Ovary (tissue), 9 donors: ENCODE data around the gene PMEPA1. TPM values are rescaled to one million over a fixed set of nuclear protein-coding genes. Genes with fewer than 3 reads are reported as not detected.

Source experiments
- DNase-seq, 5 donors: peaks; one replicate each; pipeline ENCODE4 v3.0.0-alpha.2; 2019 to 2020
- H3K27ac ChIP-seq, 2 donors: fragments of 200-600 bp; one replicate each; pipeline versions ENCODE4 v1.5.1 to v1.8.0; 2019 to 2022
- H3K27me3 ChIP-seq: fragments of 200-600 bp; one replicate; pipeline ENCODE4 v1.8.0; 2022
- H3K36me3 ChIP-seq: fragments of 200-600 bp; sonication (generic); one replicate; pipeline ENCODE4 v1.5.1; 2019
- H3K4me1 ChIP-seq: one replicate; pipeline ENCODE4 v1.8.1; 2013; ENCODE audit warnings: mild to moderate bottlenecking, moderate library complexity; ENCODE audit not compliant: insufficient read depth
- H3K4me3 ChIP-seq: fragments of 200-600 bp; sonication (generic); one replicate; pipeline ENCODE4 v1.5.1; 2017
- H3K9me3 ChIP-seq, 2 donors: fragments of 200-600 bp in 1 of 2; sonication (generic) in 1 of 2; one replicate each; pipeline versions ENCODE4 v1.5.1 to v1.8.1; 2013 to 2019; ENCODE audit warnings: mild to moderate bottlenecking in 1 of 2, moderate library complexity in 1 of 2
- EP300 ChIP-seq: sonication (generic); formaldehyde crosslinking; IDR thresholded peaks from one replicate; pipeline ENCODE4 v1.6.1; 2017; ENCODE audit warnings: antibody characterized with exemption
- POLR2A ChIP-seq: fragments of 450-650 bp; IDR thresholded peaks from one replicate; pipeline ENCODE4 v1.6.1; 2017; ENCODE audit warnings: antibody characterized with exemption, mild to moderate bottlenecking, moderate library complexity
- WGBS, 3 donors: extraction: QIAGEN DNeasy Blood & Tissue Kit in 1 of 3; methylation state at CpG; one replicate each; pipeline versions ENCODE4 v1.1.5 to v1.1.7; 2013 to 2017; 5-methylcytosine and 5-hydroxymethylcytosine counted together
- intact Hi-C, 4 donors: fragments of 100-400 bp; cut with DNase I; formaldehyde crosslinking; loops; one replicate each; pipeline versions ENCODE4 v1.11.0 to v1.15.1; 2022 to 2023
- polyA plus RNA-seq, 2 donors: library from polyadenylated mRNA; stranded (reverse); fragments of 200-250 nt in 1 of 2; fragments of 350-450 nt in 1 of 2; fragmentation: Illumina TruSeq in 1 of 2; extraction: RNeasy Lipid Tissue Mini Kit (QIAGEN cat#74804) in 1 of 2; gene quantifications; one replicate each; pipeline ENCODE4 v1.2.3, GENCODE V29; 2013 to 2014
- total RNA-seq, 7 donors: library from RNA; depleted of rRNA in 2 of 7; stranded (reverse); fragments of >200 nt in 2 of 7; fragmentation: NEBNext Ultra II Directional in 3 of 7; extraction: Animal tissue kit (Norgen Biotek cat#: 25700) in 3 of 7; gene quantifications; one replicate each; pipeline versions ENCODE4 v1.1.0 to v1.2.4, GENCODE V29; 2016 to 2023
- TF ChIP-seq, protein P1 (sequence below), 3 donors: fragments of 450-650 bp in 2 of 3; fragments of 200-600 bp in 1 of 3; IDR thresholded peaks; one replicate each; pipeline versions ENCODE4 v1.5.1 to v1.8.0; 2016 to 2022; ENCODE audit warnings: antibody characterized with exemption in 3 of 3, mild to moderate bottlenecking in 1 of 3
- donor health status: DM: no; HTN: no; CAD: no; lungs with moderate emphysema.
- donor health status: DM: no; HTN: no; CAD: no.
- donor health status: Bipolar disorder and iron deficiency.
- donor health status: DM: yes; HTN: yes; CAD: no.
- donor health status: DM: no; HTN: no; CAD: no.
- donor health status: DM: yes; HTN: yes; CAD: no.

Gene PMEPA1
- total and polyA plus RNA-seq, 9 donors, result 2.7 to 73.4 (median 17.6) TPM

DNA sequence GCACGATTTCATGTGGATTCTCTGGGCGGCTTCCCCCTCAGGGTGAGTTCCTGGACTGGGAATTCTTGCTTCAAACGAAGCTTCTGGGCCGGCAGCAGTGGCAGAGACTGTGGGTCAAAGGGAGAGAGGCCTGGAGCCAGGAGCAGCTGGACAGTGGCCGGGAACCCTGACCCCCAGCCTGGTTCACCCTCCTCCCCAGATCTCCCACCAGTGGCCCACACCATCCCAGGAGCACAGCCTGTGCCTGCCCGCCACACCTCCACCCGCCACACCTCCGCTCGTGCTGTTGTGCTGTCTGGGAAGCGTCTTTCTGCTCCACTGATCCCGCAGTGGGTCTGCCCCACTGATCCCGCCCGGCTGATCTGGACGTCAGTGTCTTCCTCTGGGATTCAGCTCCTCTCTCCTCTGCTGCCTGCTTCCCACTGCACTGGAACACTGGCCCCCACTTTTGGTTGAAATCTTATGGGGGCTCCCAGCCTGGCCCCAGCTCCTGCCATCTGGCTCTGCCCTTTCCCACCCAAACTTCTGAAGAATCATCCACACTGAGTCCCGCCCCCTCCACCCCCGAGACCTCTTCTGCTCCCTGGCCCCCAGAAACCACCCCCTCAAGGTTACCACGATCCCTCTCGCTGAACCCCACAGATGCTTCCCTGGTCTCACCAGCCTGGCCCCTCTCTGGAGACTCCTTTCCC lies 99.4 kb downstream of the PMEPA1 start:
- no peaks in the 10 kb centered on the region for H3K4me1 ChIP-seq
- no peak overlapping the region for H3K4me3 ChIP-seq
- no peaks in the 10 kb centered on the region for H3K27me3 ChIP-seq
- TF ChIP-seq POLR2A (no peak), EP300 (no peak)
- TF ChIP-seq, protein P1, sequence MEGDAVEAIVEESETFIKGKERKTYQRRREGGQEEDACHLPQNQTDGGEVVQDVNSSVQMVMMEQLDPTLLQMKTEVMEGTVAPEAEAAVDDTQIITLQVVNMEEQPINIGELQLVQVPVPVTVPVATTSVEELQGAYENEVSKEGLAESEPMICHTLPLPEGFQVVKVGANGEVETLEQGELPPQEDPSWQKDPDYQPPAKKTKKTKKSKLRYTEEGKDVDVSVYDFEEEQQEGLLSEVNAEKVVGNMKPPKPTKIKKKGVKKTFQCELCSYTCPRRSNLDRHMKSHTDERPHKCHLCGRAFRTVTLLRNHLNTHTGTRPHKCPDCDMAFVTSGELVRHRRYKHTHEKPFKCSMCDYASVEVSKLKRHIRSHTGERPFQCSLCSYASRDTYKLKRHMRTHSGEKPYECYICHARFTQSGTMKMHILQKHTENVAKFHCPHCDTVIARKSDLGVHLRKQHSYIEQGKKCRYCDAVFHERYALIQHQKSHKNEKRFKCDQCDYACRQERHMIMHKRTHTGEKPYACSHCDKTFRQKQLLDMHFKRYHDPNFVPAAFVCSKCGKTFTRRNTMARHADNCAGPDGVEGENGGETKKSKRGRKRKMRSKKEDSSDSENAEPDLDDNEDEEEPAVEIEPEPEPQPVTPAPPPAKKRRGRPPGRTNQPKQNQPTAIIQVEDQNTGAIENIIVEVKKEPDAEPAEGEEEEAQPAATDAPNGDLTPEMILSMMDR (IDR thresholded peaks at IDR 0.05), result no peak
- intact Hi-C loops, result no loop called here
- no peaks in the 10 kb centered on the region for H3K36me3 ChIP-seq
- no peaks in the 10 kb centered on the region for H3K9me3 ChIP-seq
- DNase-seq, result peak in 1 of 5 donors; percentile 9
- H3K27ac ChIP-seq, result no peak overlapping the region
- 46 to 57% (median 55%) methylated on average over 18 of the region's 18 CpGs for WGBS, 3 donors

DNA sequence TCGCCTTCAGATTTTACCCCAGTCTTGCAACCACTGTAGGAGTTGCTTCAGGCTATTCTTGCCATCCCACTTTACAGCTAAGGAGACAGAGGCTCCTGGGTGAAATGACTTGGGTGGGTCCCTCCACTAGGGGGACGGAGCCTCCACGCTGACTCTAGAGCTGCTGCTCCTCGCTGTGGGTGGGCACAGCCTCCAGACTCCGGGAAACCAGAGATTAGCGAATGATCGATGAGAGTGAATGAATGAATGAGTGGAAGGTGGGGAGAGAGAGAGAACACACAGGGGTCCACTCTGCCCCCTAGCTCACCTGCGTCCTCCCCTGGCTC lies 100.0 kb downstream of the PMEPA1 start:
- TF ChIP-seq POLR2A (no peak), EP300 (no peak)
- TF ChIP-seq, protein P1 (IDR thresholded peaks at IDR 0.05), result no peak
- DNase-seq, result peak in 1 of 5 donors; percentile 0
- WGBS, 3 donors, result 73 to 84% (median 78%) methylated on average over 8 of the region's 8 CpGs
- Histone ChIP-seq H3K4me3 (no peak overlapping the region), H3K36me3 (no peaks in the 10 kb centered on the region), H3K27me3 (no peaks in the 10 kb centered on the region), H3K27ac (no peak overlapping the region), H3K4me1 (no peaks in the 10 kb centered on the region), H3K9me3 (no peaks in the 10 kb centered on the region)
- intact Hi-C loops, result no loop called here

DNA sequence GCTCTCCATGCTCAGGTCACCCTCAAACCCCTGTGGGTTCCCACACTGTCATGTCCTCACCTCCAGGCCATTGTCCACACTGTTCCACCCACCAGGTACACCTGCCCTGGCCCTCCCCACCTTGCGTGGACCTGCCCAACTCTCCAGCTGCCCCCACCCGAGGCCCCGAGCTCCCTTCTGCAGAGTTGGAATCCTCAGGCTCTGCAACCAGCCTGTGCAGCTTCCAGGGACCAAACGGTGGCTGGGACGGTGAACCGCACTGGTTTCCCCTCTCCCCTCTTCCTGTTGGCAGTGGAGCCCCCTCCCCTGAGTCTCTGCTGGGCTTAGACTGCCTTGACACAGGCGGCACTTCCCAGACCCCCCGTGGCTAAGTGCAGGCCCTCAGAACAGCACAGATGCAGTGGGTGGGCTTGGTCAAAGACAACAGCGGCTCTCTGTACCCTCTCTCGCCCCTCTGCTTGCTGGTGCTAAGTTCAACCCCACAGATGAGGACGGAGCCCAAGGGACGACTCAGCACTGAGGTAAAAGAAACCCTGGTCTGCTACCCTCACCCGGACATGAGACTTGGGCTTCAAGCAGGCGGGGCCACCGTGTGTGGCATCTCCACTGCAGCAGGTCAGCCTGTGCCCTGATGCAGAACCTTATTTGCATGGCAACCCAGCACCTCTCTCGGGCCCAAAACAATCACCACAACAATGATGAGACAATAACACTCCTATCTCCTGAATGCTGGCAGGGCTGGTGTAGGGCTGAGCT lies 100.6 kb downstream of the PMEPA1 start:
- Histone ChIP-seq H3K27me3 (no peaks in the 10 kb centered on the region), H3K9me3 (no peaks in the 10 kb centered on the region), H3K4me3 (no peak overlapping the region), H3K27ac (no peak overlapping the region), H3K36me3 (no peaks in the 10 kb centered on the region), H3K4me1 (no peaks in the 10 kb centered on the region)
- intact Hi-C loops, result no loop called here
- DNase-seq, result peak in 1 of 5 donors; percentile 6
- WGBS, 3 donors, result 83 to 87% (median 85%) methylated on average over 14 to 16 of the region's 16 CpGs
- TF ChIP-seq POLR2A (no peak), EP300 (no peak)
- TF ChIP-seq, protein P1 (IDR thresholded peaks at IDR 0.05), result no peak

DNA sequence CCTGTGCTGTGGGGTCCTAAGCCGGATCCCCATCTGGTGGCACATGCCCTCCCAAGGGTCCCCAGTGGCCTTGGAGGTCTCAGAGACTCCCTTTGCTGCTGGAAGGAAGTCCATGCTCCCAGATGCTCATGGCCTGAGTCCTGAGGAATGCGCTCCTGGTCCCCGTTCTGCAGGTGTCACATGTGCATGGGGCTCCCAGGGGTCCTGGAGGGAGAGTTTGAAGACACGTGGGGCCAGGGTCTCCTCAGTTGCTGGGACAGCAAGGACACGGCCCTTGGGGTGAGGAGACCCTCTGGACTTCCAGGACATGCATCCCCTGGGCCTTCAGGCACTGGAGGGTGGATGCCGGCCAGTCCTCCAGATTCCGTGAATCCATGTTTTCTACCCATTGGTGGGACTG lies 101.3 kb downstream of the PMEPA1 start:
- Histone ChIP-seq H3K9me3 (no peaks in the 10 kb centered on the region), H3K4me3 (no peak overlapping the region), H3K4me1 (no peaks in the 10 kb centered on the region), H3K27ac (no peak overlapping the region), H3K36me3 (no peaks in the 10 kb centered on the region), H3K27me3 (no peaks in the 10 kb centered on the region)
- peak in 1 of 5 donors; percentile 3 for DNase-seq
- TF ChIP-seq, protein P1 (IDR thresholded peaks at IDR 0.05), result no peak
- TF ChIP-seq POLR2A (no peak), EP300 (no peak)
- intact Hi-C loops, result no loop called here
- WGBS, 3 donors, result 73 to 87% (median 86%) methylated on average over 7 of the region's 7 CpGs
